SK-N-SH treated with all-trans-retinoic acid at 6 μM for 48 hours (cell line): ENCODE measurements around the gene SMARCA2.

Source experiments
- ATAC-seq: fragments of 200-7000 bp; cut with Tn5 transposase; 3 replicates; pipeline ENCODE4 v1.9.1; 2020; ENCODE audit warnings: mild to moderate bottlenecking, moderate library complexity
- ARNTL ChIP-seq: fragments of 450-650 bp; formaldehyde crosslinking; IDR thresholded peaks from 2 replicates; pipeline ENCODE4 v1.5.0; 2020; ENCODE audit warnings: low read depth, mild to moderate bottlenecking, moderate library complexity, borderline replicate concordance
- BACH2 ChIP-seq: fragments of 250-450 bp; sonication (Bioruptor Pico); IDR thresholded peaks from 2 replicates; pipeline ENCODE4 v1.9.0; 2021; ENCODE audit warnings: mild to moderate bottlenecking, borderline replicate concordance
- CSDC2 ChIP-seq: fragments of 250-450 bp; sonication (Bioruptor Pico); IDR thresholded peaks from 2 replicates; pipeline ENCODE4 v1.5.0; 2020; ENCODE audit warnings: mild to moderate bottlenecking, moderate library complexity
- CSRNP3 ChIP-seq: fragments of 250-450 bp; sonication (Bioruptor Pico); IDR thresholded peaks from 2 replicates; pipeline ENCODE4 v1.5.1; 2021; ENCODE audit warnings: mild to moderate bottlenecking, moderate library complexity
- ESRRG ChIP-seq: fragments of 250-450 bp; sonication (Bioruptor Pico); IDR thresholded peaks from 2 replicates; pipeline ENCODE4 v1.6.1; 2021; ENCODE audit warnings: mild to moderate bottlenecking
- ISL1 ChIP-seq: fragments of 250-450 bp; sonication (Bioruptor Pico); IDR thresholded peaks from 2 replicates; pipeline ENCODE4 v2.1.2; 2022; ENCODE audit warnings: mild to moderate bottlenecking, moderate library complexity
- OSR1 ChIP-seq: fragments of 250-450 bp; sonication (Bioruptor Pico); IDR thresholded peaks from 2 replicates; pipeline ENCODE4 v1.8.0; 2022; ENCODE audit warnings: moderate library complexity, mild to moderate bottlenecking, inconsistent platforms
- POU6F1 ChIP-seq: fragments of 250-450 bp; sonication (Bioruptor Pico); IDR thresholded peaks from 2 replicates; pipeline ENCODE4 v1.8.0; 2021; ENCODE audit warnings: low read depth, mild to moderate bottlenecking, moderate library complexity, borderline replicate concordance
- PPARA ChIP-seq: fragments of 250-450 bp; sonication (Bioruptor Pico); IDR thresholded peaks from 2 replicates; pipeline ENCODE4 v1.5.0; 2020; ENCODE audit warnings: mild to moderate bottlenecking, borderline replicate concordance
- RARB ChIP-seq: fragments of 250-450 bp; sonication (Bioruptor Pico); IDR thresholded peaks from 2 replicates; pipeline ENCODE4 v1.8.0; 2021; ENCODE audit warnings: mild to moderate bottlenecking, moderate library complexity
- SNAI2 ChIP-seq: fragments of 250-450 bp; sonication (Bioruptor Pico); IDR thresholded peaks from 2 replicates; pipeline ENCODE4 v1.5.0; 2020; ENCODE audit warnings: mild to moderate bottlenecking, moderate library complexity
- TCF4 ChIP-seq: fragments of 250-450 bp; sonication (Bioruptor Pico); IDR thresholded peaks from 2 replicates; pipeline ENCODE4 v1.8.0; 2021; ENCODE audit warnings: mild to moderate bottlenecking, moderate library complexity, borderline replicate concordance
- TOX ChIP-seq: fragments of 250-450 bp; sonication (Bioruptor Pico); IDR thresholded peaks from 2 replicates; pipeline ENCODE4 v1.8.0; 2021; ENCODE audit warnings: mild to moderate bottlenecking, moderate library complexity, borderline replicate concordance
- TSHZ2 ChIP-seq: fragments of 250-450 bp; sonication (Bioruptor Pico); IDR thresholded peaks from 2 replicates; pipeline ENCODE4 v1.5.0; 2020; ENCODE audit warnings: mild to moderate bottlenecking, moderate library complexity
- ZC3H10 ChIP-seq: fragments of 250-450 bp; sonication (Bioruptor Pico); IDR thresholded peaks from 2 replicates; pipeline ENCODE4 v1.5.1; 2021; ENCODE audit warnings: mild to moderate bottlenecking, moderate library complexity
- ZFP3 ChIP-seq: fragments of 250-450 bp; sonication (Bioruptor Pico); IDR thresholded peaks from 2 replicates; pipeline ENCODE4 v1.5.0; 2020; ENCODE audit warnings: mild to moderate bottlenecking, moderate library complexity
- ZFP30 ChIP-seq: fragments of 450-650 bp; formaldehyde crosslinking; IDR thresholded peaks from 2 replicates; pipeline ENCODE4 v1.5.0; 2022; ENCODE audit warnings: mild to moderate bottlenecking, moderate library complexity
- ZNF565 ChIP-seq: fragments of 450-650 bp; formaldehyde crosslinking; conservative IDR thresholded peaks from 2 replicates; pipeline ENCODE4 v1.5.0; 2020; ENCODE audit warnings: low read depth, mild to moderate bottlenecking, moderate library complexity
- ZNF70 ChIP-seq: fragments of 450-650 bp; formaldehyde crosslinking; IDR thresholded peaks from 2 replicates; pipeline ENCODE4 v1.5.0; 2020; ENCODE audit warnings: mild to moderate bottlenecking, moderate library complexity
- TF ChIP-seq, protein P1 (sequence below): fragments of 250-450 bp; sonication (Bioruptor Pico); IDR thresholded peaks from 2 replicates; pipeline ENCODE4 v1.5.1; 2020; ENCODE audit warnings: low read depth, mild to moderate bottlenecking, moderate library complexity
- TF ChIP-seq, protein P2 (sequence below): fragments of 250-450 bp; sonication (Bioruptor Pico); IDR thresholded peaks from 2 replicates; pipeline ENCODE4 v1.8.0; 2020; ENCODE audit warnings: mild to moderate bottlenecking, moderate library complexity, borderline replicate concordance

SMARCA2 gene

DNA sequence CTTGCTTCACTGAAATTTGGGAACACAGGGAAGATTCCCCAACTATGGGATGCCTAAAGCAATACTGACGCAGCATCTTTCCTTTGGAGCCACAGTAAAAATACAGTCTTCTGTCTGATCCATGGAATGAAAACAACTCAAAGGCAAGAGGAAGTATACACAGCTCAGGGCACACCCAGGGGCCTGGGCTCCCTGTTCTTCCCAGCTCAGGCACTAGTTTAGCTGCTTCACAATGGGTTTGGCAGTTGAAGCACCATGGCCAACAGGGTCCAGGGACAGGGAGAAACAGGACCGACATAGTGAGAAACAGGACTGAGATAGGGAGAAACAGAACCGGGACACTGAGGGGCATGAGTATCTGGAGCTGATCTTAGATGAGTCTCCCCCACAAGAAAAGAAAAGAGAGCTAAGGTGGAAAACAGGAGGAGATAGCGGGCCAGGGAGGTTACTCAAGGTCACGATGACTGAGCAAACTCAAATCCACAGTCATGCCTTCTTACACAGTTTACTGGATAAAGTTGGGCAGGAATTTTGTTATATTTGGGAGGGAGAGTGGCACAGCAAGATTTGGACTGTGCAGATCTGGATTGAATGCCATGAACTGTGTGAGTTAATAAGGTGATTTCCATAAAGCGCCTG, 198.8 kb downstream of the SMARCA2 start:
- no peak for ATAC-seq
- no peak for TF ChIP-seq CSDC2
- no peak for TF ChIP-seq ZFP3 (CRISPR knock-in tag)
- TF ChIP-seq, protein P1, sequence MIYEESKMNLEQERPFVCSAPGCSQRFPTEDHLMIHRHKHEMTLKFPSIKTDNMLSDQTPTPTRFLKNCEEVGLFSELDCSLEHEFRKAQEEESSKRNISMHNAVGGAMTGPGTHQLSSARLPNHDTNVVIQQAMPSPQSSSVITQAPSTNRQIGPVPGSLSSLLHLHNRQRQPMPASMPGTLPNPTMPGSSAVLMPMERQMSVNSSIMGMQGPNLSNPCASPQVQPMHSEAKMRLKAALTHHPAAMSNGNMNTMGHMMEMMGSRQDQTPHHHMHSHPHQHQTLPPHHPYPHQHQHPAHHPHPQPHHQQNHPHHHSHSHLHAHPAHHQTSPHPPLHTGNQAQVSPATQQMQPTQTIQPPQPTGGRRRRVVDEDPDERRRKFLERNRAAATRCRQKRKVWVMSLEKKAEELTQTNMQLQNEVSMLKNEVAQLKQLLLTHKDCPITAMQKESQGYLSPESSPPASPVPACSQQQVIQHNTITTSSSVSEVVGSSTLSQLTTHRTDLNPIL (CRISPR knock-in tag), result no peak
- TF ChIP-seq TSHZ2 (CRISPR knock-in tag), result no peak
- no peak for TF ChIP-seq ZNF565 (CRISPR knock-in tag)
- no peak for TF ChIP-seq BACH2 (CRISPR knock-in tag)
- no peak for TF ChIP-seq PPARA (CRISPR knock-in tag)
- TF ChIP-seq SNAI2 (CRISPR knock-in tag), result no peak
- no peak for TF ChIP-seq TOX (CRISPR knock-in tag)
- TF ChIP-seq POU6F1 (CRISPR knock-in tag), result no peak
- no peak for TF ChIP-seq RARB (CRISPR knock-in tag)
- TF ChIP-seq ZFP30 (CRISPR knock-in tag), result no peak
- TF ChIP-seq, protein P2, sequence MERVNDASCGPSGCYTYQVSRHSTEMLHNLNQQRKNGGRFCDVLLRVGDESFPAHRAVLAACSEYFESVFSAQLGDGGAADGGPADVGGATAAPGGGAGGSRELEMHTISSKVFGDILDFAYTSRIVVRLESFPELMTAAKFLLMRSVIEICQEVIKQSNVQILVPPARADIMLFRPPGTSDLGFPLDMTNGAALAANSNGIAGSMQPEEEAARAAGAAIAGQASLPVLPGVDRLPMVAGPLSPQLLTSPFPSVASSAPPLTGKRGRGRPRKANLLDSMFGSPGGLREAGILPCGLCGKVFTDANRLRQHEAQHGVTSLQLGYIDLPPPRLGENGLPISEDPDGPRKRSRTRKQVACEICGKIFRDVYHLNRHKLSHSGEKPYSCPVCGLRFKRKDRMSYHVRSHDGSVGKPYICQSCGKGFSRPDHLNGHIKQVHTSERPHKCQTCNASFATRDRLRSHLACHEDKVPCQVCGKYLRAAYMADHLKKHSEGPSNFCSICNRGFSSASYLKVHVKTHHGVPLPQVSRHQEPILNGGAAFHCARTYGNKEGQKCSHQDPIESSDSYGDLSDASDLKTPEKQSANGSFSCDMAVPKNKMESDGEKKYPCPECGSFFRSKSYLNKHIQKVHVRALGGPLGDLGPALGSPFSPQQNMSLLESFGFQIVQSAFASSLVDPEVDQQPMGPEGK, result no peak
- TF ChIP-seq CSRNP3, result no peak
- no peak for TF ChIP-seq ZNF70 (CRISPR knock-in tag)

DNA sequence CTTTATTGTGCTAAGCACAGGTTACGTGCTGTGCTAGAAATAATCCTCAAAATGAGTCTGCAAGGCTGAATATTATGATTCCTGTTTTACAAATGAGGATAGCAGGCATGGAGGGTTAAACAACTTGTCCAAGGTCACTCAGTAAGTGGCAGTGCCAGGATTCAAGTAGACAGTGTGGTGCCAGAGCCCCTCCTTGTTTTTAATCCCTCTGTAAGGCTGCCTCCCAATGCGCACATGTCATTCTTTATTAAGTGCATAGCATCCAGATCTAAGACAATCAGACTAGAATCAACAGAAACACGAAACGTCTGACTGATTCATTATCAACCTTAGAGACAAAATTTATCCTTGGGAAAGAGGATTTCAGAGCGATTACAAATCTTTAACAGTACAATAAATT, 199.6 kb downstream of the SMARCA2 start:
- no peak for ATAC-seq
- TF ChIP-seq ARNTL (CRISPR knock-in tag) (no peak), ZNF70 (CRISPR knock-in tag) (peak; percentile 73; the same call in 1 of the 2 replicates), SNAI2 (CRISPR knock-in tag) (no peak), ZNF565 (CRISPR knock-in tag) (no peak), ESRRG (CRISPR knock-in tag) (no peak), CSRNP3 (no peak), OSR1 (CRISPR knock-in tag) (no peak), POU6F1 (CRISPR knock-in tag) (no peak), BACH2 (CRISPR knock-in tag) (no peak), ZFP30 (CRISPR knock-in tag) (no peak), ZFP3 (CRISPR knock-in tag) (no peak), ISL1 (CRISPR knock-in tag) (peak; percentile 52), TCF4 (no peak), RARB (CRISPR knock-in tag) (no peak), CSDC2 (no peak), ZC3H10 (no peak), TSHZ2 (CRISPR knock-in tag) (peak; percentile 55; the same call in 1 of the 2 replicates)
- TF ChIP-seq, protein P1 (CRISPR knock-in tag), result no peak
